K562 (cell line): Measurements from ENCODE around the gene FKBP2. TPM values are rescaled to one million over a fixed set of nuclear protein-coding genes. Genes with fewer than 3 reads are reported as not detected.

Source experiments
- ARID2 ChIP-seq: fragments of 450-650 bp; IDR thresholded peaks from 2 replicates; pipeline ENCODE4 v1.6.1; 2017; ENCODE audit warnings: antibody characterized with exemption, mild to moderate bottlenecking
- CHD4 ChIP-seq: fragments of 200-600 bp; sonication (generic); IDR thresholded peaks from 3 replicates; pipeline ENCODE4 v1.6.1; 2012; ENCODE audit warnings: low read depth, mild to moderate bottlenecking, mixed read lengths, low read length, inconsistent platforms; ENCODE audit not compliant: insufficient read depth, insufficient replicate concordance, poor library complexity, severe bottlenecking
- CTBP1 ChIP-seq: fragments of 450-650 bp; IDR thresholded peaks from 2 replicates; pipeline ENCODE4 v1.6.1; 2016; ENCODE audit warnings: borderline replicate concordance
- DMBX1 ChIP-seq: fragments of 250-450 bp; sonication (Bioruptor Pico); IDR thresholded peaks from 2 replicates; pipeline ENCODE4 v1.8.0; 2022; ENCODE audit warnings: inconsistent platforms, mild to moderate bottlenecking, moderate library complexity, borderline replicate concordance
- FOXK2 ChIP-seq, 2 experiments: fragments of 450-650 bp; IDR thresholded peaks in 1 of 2; conservative IDR thresholded peaks in 1 of 2; 2 replicates each; pipeline ENCODE4 v1.6.1; 2016; ENCODE audit warnings: low read depth in 2 of 2, mild to moderate bottlenecking in 1 of 2
- HNRNPUL1 ChIP-seq: fragments of 200-400 bp; formaldehyde crosslinking; IDR thresholded peaks from 2 replicates; pipeline ENCODE4 v1.6.1; 2017; ENCODE audit warnings: low read length
- MCM5 ChIP-seq: fragments of 450-650 bp; IDR thresholded peaks from 2 replicates; pipeline ENCODE4 v1.6.1; 2016; ENCODE audit warnings: low read depth
- NR1H2 ChIP-seq: sonication (generic); formaldehyde crosslinking; IDR thresholded peaks from 2 replicates; pipeline ENCODE4 v1.4.0; 2020; ENCODE audit warnings: mild to moderate bottlenecking, missing genetic modification reagents
- NR2C1 ChIP-seq, 2 experiments: fragments of 450-650 bp; IDR thresholded peaks; 2 replicates each; pipeline ENCODE4 v1.6.1; 2017; ENCODE audit warnings: mild to moderate bottlenecking in 2 of 2, antibody characterized with exemption in 1 of 2, inconsistent platforms in 1 of 2, missing compliant biosample characterization in 1 of 2, missing genetic modification characterization in 1 of 2
- OTX1 ChIP-seq: fragments of 450-650 bp; formaldehyde crosslinking; IDR thresholded peaks from 2 replicates; pipeline ENCODE4 v1.4.0; 2022; ENCODE audit warnings: mild to moderate bottlenecking
- PCBP1 ChIP-seq: fragments of 200-400 bp; formaldehyde crosslinking; IDR thresholded peaks from 2 replicates; pipeline ENCODE4 v1.6.1; 2018; ENCODE audit warnings: mild to moderate bottlenecking, low read depth, low read length; ENCODE audit not compliant: poor library complexity, severe bottlenecking
- PHTF2 ChIP-seq: fragments of 250-450 bp; sonication (Bioruptor Pico); IDR thresholded peaks from 2 replicates; pipeline ENCODE4 v1.5.0; 2021; ENCODE audit warnings: mild to moderate bottlenecking
- TCF7L2 ChIP-seq: fragments of 150-350 bp; IDR thresholded peaks from 2 replicates; pipeline ENCODE4 v1.6.1; 2016; ENCODE audit warnings: low read depth, mild to moderate bottlenecking, low read length, moderate library complexity
- TFE3 ChIP-seq: fragments of 450-650 bp; formaldehyde crosslinking; IDR thresholded peaks from 2 replicates; pipeline ENCODE4 v1.4.0; 2020; ENCODE audit warnings: mild to moderate bottlenecking, mixed read lengths
- THRB ChIP-seq: fragments of 450-650 bp; formaldehyde crosslinking; conservative IDR thresholded peaks from 2 replicates; pipeline ENCODE4 v1.4.0; 2022; ENCODE audit warnings: mild to moderate bottlenecking, missing genetic modification characterization
- ZEB2 ChIP-seq: fragments of 450-650 bp; IDR thresholded peaks from 2 replicates; pipeline ENCODE4 v1.6.1; 2016
- ZNF239 ChIP-seq: fragments of 250-450 bp; sonication (Bioruptor Pico); IDR thresholded peaks from 2 replicates; pipeline ENCODE4 v1.4.0; 2020; ENCODE audit warnings: mild to moderate bottlenecking
- ZNF778 ChIP-seq: fragments of 450-650 bp; formaldehyde crosslinking; IDR thresholded peaks from 2 replicates; pipeline ENCODE4 v1.4.0; 2020; ENCODE audit warnings: mild to moderate bottlenecking, moderate library complexity
- polyA plus RNA-seq, 8 experiments: library from polyadenylated mRNA; depleted of rRNA in 4 of 8; stranded (reverse) in 5 of 8; unstranded in 3 of 8; fragments of >200 nt; fragmentation: Nextera tagmentation in 2 of 8; fragmentation: Illumina TruSeq in 1 of 8; extraction: Ambion mirVana in 2 of 8; extraction: Trizol in 1 of 8; gene quantifications; 2 replicates each; pipeline versions ENCODE4 v1.2.1 to v1.2.3, GENCODE V29; 2011 to 2014; ENCODE audit warnings: inconsistent platforms in 1 of 8, missing spikeins in 1 of 8
- total RNA-seq, 7 experiments: library from RNA; depleted of rRNA in 6 of 7; stranded (reverse); fragments of >200 nt in 6 of 7; fragmentation: Illumina TruSeq in 2 of 7; extraction: Trizol in 2 of 7; gene quantifications; 2 replicates each; pipeline versions ENCODE4 v1.2.1 to v1.2.3, GENCODE V29; 2011 to 2021; ENCODE audit warnings: low replicate concordance in 1 of 7
- TF ChIP-seq, protein P1 (sequence below), 2 experiments: fragments of 450-650 bp; IDR thresholded peaks; 2 replicates each; pipeline ENCODE4 v1.6.1; 2016
- TF ChIP-seq, protein P2 (sequence below): fragments of 250-450 bp; sonication (Bioruptor Pico); IDR thresholded peaks from 2 replicates; pipeline ENCODE4 v1.5.0; 2021
- TF ChIP-seq, protein P3 (sequence below): sonication (generic); formaldehyde crosslinking; IDR thresholded peaks from 2 replicates; pipeline ENCODE4 v1.8.1; 2023; ENCODE audit warnings: mild to moderate bottlenecking, missing genetic modification reagents

The FKBP2 gene
- total and polyA plus RNA-seq, 9 of the 15 experiments (the other 6 are each of a cell fraction or from before 2014, with no cell fraction given), result 3.5 to 151 (median 58.1) TPM

GRCh38 chr11:64269540-64270220, 28.8 kb downstream of the FKBP2 start (continued):
- TF ChIP-seq, protein P1, sequence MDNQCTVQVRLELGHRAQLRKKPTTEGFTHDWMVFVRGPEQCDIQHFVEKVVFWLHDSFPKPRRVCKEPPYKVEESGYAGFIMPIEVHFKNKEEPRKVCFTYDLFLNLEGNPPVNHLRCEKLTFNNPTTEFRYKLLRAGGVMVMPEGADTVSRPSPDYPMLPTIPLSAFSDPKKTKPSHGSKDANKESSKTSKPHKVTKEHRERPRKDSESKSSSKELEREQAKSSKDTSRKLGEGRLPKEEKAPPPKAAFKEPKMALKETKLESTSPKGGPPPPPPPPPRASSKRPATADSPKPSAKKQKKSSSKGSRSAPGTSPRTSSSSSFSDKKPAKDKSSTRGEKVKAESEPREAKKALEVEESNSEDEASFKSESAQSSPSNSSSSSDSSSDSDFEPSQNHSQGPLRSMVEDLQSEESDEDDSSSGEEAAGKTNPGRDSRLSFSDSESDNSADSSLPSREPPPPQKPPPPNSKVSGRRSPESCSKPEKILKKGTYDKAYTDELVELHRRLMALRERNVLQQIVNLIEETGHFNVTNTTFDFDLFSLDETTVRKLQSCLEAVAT (IDR thresholded peaks at IDR 0.05), result 0 out of 4 replicates have a peak, but pooled peaks of 1 of the 2 experiments have one; percentile 28
- TF ChIP-seq ARID2 (no peak), ZNF778 (CRISPR knock-in tag) (no peak), CTBP1 (no peak), NR1H2 (CRISPR knock-in tag) (peak; percentile 98; the same call in 1 of the 2 replicates), HNRNPUL1 (no peak), ZEB2 (no peak), DMBX1 (CRISPR knock-in tag) (no peak), FOXK2 (conservative IDR thresholded peaks at IDR 0.05 in 1 of 2, IDR thresholded peaks at IDR 0.05 in 1 of 2; ENCODE audit: low read depth in 2 of 2) (peak; percentile 74 to 78; a peak in 3 of 4 replicates), MCM5 (no peak), TCF7L2 (no peak), NR2C1 (IDR thresholded peaks at IDR 0.05) (peak; percentile 100), NR2C1 (tag; IDR thresholded peaks at IDR 0.05) (peak; percentile 100), CHD4 (peak; percentile 7), THRB (CRISPR knock-in tag) (0 out of 2 replicates have a peak, but pooled peaks have one; percentile 12), ZNF239 (no peak), OTX1 (CRISPR knock-in tag) (0 out of 2 replicates have a peak, but pooled peaks have one; percentile 12), PHTF2 (CRISPR knock-in tag) (no peak), PCBP1 (no peak), TFE3 (CRISPR knock-in tag) (peak; percentile 35; the same call in 1 of the 2 replicates)
- TF ChIP-seq, protein P2, sequence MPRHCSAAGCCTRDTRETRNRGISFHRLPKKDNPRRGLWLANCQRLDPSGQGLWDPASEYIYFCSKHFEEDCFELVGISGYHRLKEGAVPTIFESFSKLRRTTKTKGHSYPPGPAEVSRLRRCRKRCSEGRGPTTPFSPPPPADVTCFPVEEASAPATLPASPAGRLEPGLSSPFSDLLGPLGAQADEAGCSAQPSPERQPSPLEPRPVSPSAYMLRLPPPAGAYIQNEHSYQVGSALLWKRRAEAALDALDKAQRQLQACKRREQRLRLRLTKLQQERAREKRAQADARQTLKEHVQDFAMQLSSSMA, result no peak
- TF ChIP-seq, protein P3, sequence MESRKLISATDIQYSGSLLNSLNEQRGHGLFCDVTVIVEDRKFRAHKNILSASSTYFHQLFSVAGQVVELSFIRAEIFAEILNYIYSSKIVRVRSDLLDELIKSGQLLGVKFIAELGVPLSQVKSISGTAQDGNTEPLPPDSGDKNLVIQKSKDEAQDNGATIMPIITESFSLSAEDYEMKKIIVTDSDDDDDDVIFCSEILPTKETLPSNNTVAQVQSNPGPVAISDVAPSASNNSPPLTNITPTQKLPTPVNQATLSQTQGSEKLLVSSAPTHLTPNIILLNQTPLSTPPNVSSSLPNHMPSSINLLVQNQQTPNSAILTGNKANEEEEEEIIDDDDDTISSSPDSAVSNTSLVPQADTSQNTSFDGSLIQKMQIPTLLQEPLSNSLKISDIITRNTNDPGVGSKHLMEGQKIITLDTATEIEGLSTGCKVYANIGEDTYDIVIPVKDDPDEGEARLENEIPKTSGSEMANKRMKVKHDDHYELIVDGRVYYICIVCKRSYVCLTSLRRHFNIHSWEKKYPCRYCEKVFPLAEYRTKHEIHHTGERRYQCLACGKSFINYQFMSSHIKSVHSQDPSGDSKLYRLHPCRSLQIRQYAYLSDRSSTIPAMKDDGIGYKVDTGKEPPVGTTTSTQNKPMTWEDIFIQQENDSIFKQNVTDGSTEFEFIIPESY (CRISPR knock-in tag), result no peak
